NCI-H1092 (cell line): ENCODE data around the gene TRPC4AP.

ENCODE experiments used
- DNase-seq: peaks from one replicate; lab custom pipeline; 2025; lab: John Stamatoyannopoulos, UW

Gene TRPC4AP

GRCh38 chr20:34968042-34968775, 124.4 kb downstream of the TRPC4AP start:
- no peak for DNase-seq

GRCh38 chr20:34967421-34967820, 125.2 kb downstream of the TRPC4AP start:
- no peak for DNase-seq

- no peak for DNase-seq
Observed at GRCh38 chr20:34965051-34965450, 127.6 kb downstream of the TRPC4AP start.

GRCh38 chr20:34964486-34964885, 128.1 kb downstream of the TRPC4AP start:
- no peak for DNase-seq

GRCh38 chr20:34956751-34957472, 135.7 kb downstream of the TRPC4AP start:
- no peak for DNase-seq

GRCh38 chr20:34956041-34956458, 136.6 kb downstream of the TRPC4AP start:
- DNase-seq = no peak

- DNase-seq = peak; percentile 94
Observed at GRCh38 chr20:34955231-34956040, 137.2 kb downstream of the TRPC4AP start, which contains the start of the genes GSS and MYH7B. GSS (minus strand) TSS chr20:34955806; CDS start chr20:34951852, 3,954 bp downstream. MYH7B (plus strand) TSS chr20:34955868; CDS start chr20:34978006, 22,138 bp downstream.

GRCh38 chr20:34954904-34955230, 137.7 kb downstream of the TRPC4AP start:
- no peak for DNase-seq

GRCh38 chr20:34953960-34954359, 138.6 kb downstream of the TRPC4AP start:
- no peak for DNase-seq

- DNase-seq = no peak
Observed at GRCh38 chr20:34952671-34953070, 139.9 kb downstream of the TRPC4AP start.
